GOT3 (cell line): ENCODE data around the gene POLG2.
"Not testable (repeated sequence)": the region's sequence is repeated elsewhere in the genome, so short reads cannot be mapped to it uniquely, and the experiment has no call there.

Experiments used
- DNase-seq: peaks from one replicate; lab custom pipeline; 2025; ENCODE audit warnings: mixed read lengths; lab: John Stamatoyannopoulos, UW

The POLG2 gene

GRCh38 chr17:64505340-64506200 lies 8.7 kb upstream of the POLG2 start:
- DNase-seq, result peak; percentile 45

GRCh38 chr17:64504769-64505339 lies 8.0 kb upstream of the POLG2 start:
- DNase-seq, result no peak

- no peak for DNase-seq
These were observed 7.2 kb upstream of the POLG2 start for GRCh38 chr17:64503821-64504768.

- DNase-seq, result no peak
These were observed 6.5 kb upstream of the POLG2 start for GRCh38 chr17:64503341-64503740.

GRCh38 chr17:64502809-64503208 lies 6.0 kb upstream of the POLG2 start:
- DNase-seq, result no peak

- no peak for DNase-seq
These were observed 5.2 kb upstream of the POLG2 start for GRCh38 chr17:64502021-64502420.

GRCh38 chr17:64500862-64501765 lies 4.3 kb upstream of the POLG2 start:
- no peak for DNase-seq

GRCh38 chr17:64500487-64500859 lies 3.6 kb upstream of the POLG2 start:
- no peak for DNase-seq

- no peak for DNase-seq
These were observed 3.1 kb upstream of the POLG2 start for GRCh38 chr17:64499805-64500486.

- no peak for DNase-seq
These were observed 1.7 kb upstream of the POLG2 start for GRCh38 chr17:64498308-64499203.

GRCh38 chr17:64497565-64498035 lies 746 bp upstream of the POLG2 start:
- no peak for DNase-seq

- DNase-seq, result no peak
These were observed 487 bp downstream of the POLG2 start for GRCh38 chr17:64496348-64496785.

GRCh38 chr17:64495300-64495699 lies 1.6 kb downstream of the POLG2 start:
- not testable (repeated sequence) for DNase-seq

GRCh38 chr17:64494121-64494520 lies 2.7 kb downstream of the POLG2 start:
- no peak for DNase-seq

GRCh38 chr17:64492481-64493109 lies 4.3 kb downstream of the POLG2 start:
- no peak for DNase-seq

GRCh38 chr17:64491994-64492393 lies 4.9 kb downstream of the POLG2 start:
- DNase-seq, result no peak

- DNase-seq, result no peak
These were observed 5.6 kb downstream of the POLG2 start for GRCh38 chr17:64491034-64491860.

GRCh38 chr17:64488301-64488700 lies 8.6 kb downstream of the POLG2 start:
- DNase-seq, result no peak
